HG02623 (cell line): Measurements from ENCODE around the gene MIOX.
"Not testable (repeated sequence)": the region's sequence is repeated elsewhere in the genome, so short reads cannot be mapped to it uniquely, and the experiment has no call there.

ENCODE experiments used
- ATAC-seq: cut with Tn5 transposase; IDR thresholded peaks from one replicate; pipeline ENCODE4 v1.9.1; 2021; ENCODE audit warnings: moderate library complexity; ENCODE audit not compliant: unreplicated experiment

Gene MIOX

DNA sequence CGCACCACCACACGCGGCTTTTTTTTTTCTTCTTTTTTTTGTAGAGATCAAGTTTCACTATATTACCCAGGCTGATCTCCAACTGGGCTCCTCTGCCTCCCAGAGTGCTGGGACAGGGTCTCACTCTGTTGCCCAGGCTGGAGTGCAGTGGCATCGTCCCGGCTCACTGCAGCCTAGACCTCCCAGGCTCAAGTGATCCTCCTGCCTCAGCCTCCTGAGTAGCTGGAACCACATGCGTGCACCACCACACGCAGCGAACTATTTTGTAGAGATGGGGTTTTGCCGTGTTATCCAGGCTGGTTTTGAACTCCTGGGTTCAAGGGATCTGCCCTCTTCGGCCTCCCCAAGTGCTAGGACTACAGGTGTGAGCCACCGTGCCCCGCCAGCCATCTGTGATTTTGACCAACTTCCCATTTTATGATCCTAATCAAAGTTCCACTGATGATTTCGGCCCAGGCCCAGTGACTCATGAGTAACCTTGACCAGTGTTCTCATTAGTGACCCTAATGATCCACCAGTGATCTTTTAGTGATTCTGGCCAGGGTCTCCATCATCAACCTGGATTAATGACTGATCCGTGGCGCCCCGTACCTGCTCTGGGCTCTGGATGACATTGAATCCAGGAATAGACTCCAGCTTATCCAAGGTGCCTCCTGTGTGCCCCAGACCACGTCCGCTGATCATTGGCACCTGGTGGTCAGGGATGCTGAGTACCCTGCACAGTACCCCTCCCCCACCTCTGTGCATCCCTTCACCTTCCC is 41.4 kb downstream of the MIOX start:
- ATAC-seq: no peak

DNA sequence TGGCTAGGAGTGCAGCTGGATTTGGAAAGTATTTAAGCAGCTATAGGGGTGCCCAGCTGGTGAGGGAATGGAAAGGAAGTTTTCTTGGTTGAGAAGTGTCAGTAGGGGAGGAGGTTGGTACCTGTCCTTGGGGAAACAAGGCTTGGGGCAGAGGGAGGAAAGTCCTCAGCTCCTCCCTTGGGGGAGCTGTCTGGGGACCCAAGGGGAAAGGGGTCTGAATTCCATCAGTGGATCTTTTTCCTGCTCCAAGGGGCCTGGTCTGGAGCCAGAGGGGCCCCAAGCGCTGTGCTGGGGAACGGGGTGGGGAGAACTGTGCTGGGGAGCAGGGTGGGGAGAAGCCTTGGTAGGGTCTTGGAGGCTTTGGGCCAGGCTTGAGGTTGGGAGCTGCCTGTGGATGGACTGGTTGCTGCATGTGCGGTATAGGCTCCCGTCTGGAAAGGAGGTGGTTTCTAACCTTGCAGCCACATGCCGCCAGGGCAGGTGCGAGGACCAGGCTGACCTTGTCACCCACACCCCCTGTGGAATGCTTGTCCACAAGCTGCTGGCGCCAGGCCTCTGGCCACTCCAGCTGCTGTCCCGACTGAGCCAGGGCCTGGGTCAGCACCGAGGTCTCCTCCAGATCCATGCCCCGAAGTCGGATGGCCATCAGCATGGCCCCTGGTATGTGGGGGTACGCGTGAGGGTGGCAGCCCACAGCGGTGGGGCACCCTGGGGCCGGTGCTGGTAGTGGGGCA is 42.2 kb downstream of the MIOX start:
- ATAC-seq: no peak

DNA sequence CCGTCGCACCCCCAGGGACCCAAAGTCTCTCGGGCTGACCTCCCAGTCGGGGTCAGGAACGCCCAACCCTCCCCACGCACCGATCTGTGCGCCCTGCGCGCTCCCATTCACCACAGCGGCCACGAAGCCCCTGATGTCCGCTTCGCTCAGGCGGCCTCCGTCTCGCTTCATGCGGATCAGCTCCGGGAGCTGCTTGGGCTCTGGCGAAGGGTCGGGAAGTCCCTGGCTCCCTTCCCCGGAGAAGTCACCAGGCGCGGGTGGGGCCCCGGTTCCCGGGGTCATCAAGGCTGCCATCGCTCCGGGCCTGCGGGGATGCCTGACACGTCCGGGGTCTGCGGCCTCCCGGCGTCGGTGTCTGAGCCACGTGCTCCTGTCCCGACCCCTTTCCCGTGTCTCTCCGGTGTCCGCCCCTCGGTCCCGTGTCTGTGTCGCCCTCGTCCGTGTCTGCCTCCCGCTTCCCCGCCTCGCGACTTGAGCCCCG is 42.8 kb downstream of the MIOX start:
- ATAC-seq: no peak

DNA sequence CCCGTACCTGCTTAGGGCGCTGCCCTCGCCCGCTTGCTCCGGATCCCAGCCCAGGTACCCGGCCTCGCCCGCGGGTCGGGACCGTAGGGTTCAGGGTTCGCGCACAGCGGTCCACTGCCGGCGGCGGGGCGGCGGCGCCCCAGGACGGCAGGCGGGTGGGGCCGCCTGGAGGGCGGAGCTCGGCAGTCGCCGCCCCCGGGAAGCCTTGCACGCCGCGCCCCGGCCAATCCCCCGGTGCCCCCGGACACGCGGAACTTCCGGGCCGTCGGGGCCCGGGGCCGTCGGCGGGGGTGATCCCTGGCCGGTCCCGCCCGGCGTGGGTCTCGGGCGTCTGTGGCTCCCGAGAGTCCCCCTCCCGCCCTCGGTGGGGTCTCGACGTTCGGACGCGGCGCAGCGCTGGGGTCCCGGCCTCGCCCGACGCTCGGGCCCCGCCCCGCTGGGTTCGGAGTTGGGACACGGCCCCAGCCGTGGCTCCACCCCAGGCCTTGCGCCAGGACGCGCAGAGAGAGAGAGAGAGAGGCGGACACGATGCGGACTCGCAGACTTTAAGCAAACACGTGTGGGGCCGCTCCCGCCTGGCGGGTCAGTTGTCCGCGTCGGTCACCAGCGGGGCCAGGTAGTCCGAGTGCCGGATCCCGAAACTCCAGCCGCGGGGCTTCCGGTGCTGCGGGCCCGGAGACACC is 43.4 kb downstream of the MIOX start, which contains the start of gene TYMP:
TSS of gene TYMP (minus strand) at position 116 of the 683 bp plus-strand sequence. CDS start 303 bp downstream, outside the sequence.
- ATAC-seq: no peak

DNA sequence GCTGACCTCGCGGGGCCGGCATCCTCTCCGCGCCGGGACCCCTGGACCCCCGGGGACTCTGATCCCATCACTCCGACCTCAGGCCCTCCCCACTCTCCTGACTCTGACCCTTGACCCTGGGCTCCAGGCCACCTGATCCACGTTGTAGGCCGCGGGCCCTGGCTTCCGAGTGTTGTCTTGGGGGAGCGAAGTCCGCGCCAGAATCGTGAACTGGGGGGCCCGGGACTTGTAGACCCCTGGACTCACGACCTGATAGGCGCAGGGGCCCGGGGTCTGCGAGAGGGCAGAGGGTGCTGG is 43.9 kb downstream of the MIOX start:
- ATAC-seq: no peak

DNA sequence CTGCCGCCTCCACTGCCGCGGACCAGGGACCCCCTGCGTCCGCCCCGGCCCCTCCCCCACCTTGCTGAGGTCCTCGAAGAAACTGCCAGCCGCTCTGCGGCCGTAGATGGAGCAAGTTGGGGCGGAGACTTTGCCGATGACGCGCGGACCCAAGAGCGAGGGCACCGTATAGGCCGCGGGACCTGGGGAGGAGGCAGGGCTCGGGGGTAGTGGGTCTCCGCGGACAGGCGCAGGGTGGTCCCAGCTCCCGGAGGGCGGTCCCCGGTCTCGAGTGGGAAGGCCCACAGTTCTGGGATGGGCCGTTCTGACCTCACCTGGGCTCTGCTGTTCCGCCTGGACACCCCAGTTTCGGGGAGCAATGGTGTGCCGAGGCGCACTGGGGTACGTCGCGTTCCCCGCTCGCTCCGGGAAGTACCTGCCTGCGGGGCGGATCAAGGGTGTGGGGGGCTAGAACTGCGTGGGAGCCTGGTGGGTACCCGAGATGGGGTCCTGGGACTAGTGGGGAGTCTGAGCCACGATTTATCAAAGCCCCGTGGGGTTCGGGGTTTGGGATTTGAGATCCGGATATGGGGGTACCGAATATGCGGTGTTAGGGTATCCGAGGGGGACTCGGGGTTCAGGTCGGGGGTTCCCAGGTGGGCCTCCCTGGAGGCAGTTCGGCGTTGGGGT is 44.4 kb downstream of the MIOX start:
- ATAC-seq: no peak

DNA sequence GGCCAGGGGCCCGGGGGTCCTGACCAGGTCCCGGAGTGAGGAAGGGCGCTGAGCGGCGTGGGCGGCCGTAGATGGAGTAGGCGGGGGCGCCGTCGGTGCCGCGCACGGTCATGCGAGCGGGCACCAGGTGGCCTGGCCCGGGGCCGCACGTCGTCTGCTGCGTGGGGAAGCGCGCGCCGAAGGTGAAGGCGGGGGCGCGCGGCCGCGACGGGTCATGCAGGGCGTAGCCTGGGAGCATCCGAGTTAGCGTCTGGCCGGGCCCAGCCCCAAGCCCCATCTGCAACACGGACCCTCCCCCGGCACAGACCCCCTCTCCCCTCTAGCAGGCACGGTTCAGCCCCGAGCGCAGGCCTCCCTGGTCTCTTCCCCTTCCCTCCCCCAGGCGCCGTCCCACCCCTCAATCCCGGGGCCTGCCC is 44.9 kb downstream of the MIOX start:
- peak; percentile 23 for ATAC-seq

DNA sequence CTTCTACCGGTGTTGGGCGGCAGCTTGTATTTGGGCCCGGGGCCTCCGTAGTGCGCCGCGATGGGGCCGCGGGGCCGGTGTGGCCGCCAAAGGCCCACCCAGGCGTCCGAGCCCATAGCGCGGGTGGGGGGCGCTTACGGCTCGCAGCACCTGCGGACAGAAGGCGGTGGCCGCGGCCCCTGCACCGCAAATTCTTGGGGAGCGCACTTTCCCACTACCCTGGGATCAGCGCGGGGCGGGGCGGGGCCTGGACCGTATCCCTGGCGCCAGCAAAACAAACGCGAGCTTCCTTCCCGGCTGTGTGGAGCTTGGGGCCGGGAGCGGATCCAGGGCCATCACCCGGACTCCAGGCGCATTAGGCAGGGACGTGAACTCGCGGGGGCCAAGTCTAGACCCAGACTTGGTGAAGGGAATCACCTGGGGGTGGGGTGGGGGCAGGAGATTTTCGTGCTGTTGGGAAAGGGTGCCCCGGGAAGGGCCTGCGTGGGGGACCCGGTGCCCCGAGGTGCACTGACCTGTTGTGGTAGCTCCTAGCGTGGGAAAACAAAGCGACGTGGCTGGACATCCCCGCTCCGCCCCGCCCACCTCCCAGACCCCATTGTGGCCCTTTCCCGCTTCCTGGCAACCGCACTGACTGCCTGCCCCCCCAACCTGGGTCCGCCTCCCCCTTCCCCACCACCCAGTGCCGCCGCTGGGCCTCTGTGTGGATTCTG is 45.5 kb downstream of the MIOX start:
- ATAC-seq: peak; percentile 3

DNA sequence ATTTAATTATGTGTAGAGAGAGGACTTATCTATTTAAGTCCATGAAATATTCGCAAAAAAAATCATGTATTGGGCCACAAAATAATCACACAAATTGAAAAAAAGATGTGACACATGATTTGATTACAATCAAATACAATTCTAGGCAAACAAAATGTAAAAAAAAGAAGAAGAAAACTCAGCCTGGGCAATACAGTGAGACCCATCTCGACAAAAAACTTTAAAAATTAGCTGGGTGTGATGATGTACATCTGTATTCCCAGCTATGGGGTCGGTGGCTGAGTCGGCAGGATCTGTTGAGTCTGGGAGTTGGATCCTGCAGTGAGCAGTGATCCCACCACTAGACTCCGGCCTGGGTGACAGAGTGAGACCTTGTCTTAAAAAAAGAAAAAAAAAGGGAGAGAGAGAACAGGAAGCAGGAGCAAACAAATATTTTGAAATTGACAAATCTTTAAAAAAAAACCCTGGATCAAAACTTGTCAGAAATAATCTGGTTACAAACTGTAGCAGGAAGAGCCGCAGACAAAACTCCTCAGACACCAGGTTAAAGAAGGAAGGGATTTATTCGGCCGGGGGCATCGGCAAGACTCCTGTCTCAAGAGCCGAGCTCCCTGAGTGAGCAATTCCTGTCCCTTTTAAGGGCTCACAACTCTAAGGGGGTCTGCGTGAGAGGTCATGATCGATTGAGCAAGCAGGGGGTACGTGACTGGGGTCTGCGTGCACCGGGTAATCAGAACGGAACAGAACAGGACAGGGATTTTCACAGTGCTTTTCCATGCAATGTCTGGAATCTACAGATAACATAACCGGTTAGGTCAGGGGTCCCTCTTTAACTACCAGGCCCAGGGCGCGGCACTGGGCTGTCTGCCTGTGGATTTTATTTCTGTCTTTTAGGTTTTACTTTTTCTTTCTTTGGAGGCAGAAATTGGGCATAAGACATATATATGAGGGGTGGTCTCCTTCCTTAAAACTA is 46.5 kb downstream of the MIOX start:
- ATAC-seq: no peak

DNA sequence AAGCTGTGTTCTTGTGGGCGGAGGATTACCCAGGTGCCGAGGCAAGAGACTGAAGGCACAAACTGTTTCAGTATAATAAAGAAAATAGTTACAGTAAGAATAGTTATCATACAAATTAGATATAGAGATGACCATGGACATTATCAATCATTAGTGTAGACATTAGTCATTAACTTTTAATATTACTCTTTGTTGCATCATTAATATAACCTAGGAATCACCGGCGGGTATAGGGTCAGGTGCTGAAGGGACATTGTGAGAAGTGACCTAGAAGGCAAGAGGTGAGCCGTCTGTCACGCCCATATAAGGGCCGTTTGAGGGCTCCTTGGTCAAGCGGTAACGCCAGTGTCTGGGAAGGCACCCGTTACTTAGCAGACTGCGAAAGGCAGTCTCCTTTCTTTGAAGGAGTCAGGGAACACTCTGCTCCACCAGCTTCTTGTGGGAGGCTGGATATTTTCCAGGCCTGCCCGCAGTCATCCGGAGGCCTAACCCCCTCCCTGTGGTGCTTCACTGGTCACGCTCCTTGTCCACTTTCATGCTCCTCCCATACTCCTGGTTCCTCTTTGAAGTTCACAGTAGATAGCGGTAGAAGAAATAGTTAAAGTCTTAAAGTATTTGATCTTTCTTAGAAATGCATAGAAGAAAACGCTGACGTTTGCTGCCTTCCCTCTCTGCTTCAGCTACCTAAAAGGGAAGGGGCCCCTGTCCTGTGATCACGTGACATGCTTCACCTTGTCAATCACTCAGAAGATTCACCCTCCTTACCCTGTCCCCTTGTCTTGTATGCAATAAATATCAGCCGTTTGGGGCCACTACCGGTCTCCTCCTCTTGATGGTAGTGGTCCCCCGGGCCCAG is 47.4 kb downstream of the MIOX start:
- ATAC-seq: not testable (repeated sequence)

DNA sequence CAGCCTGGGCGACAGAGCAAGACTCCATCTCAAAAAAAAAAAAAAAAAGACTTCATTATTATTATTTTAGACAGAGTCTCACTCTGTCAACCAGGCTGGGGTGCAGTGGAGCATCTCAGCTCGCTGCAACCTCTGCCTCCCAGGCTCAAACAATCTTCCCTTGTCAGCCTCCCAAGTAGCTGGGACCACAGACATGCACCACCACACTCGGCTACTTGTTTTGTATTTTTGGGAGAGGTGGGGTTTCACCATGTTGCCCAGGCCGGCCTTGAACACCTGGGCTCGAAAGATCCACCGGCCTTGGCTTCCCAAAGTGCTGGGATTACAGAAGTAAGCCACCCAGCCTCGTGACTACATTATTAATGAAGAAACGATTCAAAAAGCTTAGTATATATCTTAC is 48.5 kb downstream of the MIOX start:
- no peak for ATAC-seq

DNA sequence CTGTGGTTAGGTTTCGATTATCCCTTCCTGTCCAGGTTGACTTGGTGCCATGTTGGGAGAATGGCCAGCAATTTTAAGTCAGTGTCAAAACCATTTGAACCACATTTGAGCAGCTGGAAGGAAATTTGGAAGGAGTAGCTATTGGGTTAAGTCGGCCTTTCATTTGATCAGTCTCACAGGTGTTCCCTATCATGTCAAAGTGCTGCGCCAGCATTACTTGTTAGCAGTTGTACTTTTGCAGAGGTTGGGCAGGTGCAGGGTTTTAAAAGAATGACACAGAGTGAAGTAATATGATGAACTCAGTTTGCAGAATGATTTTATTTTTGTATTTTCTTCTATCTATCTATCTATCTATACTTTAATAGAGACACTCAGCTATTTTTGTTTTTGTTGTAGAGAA is 49.6 kb downstream of the MIOX start:
- no peak for ATAC-seq

DNA sequence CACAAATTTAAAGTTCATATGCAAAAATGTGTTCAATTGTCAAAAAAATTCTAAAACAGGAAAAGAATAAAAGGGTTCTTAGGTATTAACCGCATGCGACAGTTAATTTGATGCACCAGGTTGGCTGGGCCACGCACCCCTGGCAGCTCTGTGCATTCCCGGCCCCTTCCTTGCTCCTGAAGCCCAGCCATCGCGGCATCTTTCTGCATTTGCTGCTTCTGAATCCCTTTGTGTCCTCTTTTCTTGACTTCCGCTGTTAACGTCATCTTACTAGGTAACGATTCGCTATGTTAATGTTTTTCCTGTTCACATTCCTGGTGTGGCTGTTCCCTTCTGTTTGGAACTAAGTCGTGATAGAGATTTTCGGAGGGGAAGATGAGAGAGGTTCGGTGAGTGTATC is 51.1 kb downstream of the MIOX start:
- no peak for ATAC-seq
